Endothelial cell of umbilical vein (primary cell): ENCODE data around the gene CCDC27. TPM values are rescaled to one million over a fixed set of nuclear protein-coding genes. Genes with fewer than 3 reads are reported as not detected.
A peak's percentile ranks its signal among the peaks of the same experiment; 100 is the strongest.
"Not testable (repeated sequence)": the region's sequence is repeated elsewhere in the genome, so short reads cannot be mapped to it uniquely, and the experiment has no call there.

ENCODE experiments used
- BruUV-seq: library from RNA; stranded (reverse); fragments of 400-500 nt; replicated peaks from 2 replicates; lab custom pipeline; 2021; lab: Mats Ljungman, UMichigan
- CTCF ChIA-PET: fragments of 300-600, 350-600 bp; sonication (Branson Sonifier 250); formaldehyde crosslinking; loops from one replicate; lab custom pipeline; 2021; ENCODE audit warnings: antibody characterized with exemption, inconsistent platforms; lab: Charles Lee
- POLR2A ChIA-PET: fragments of 300-600, 350-600 bp; sonication (Branson Sonifier 250); formaldehyde crosslinking; loops from one replicate; lab custom pipeline; 2021; ENCODE audit warnings: antibody characterized with exemption, inconsistent platforms; lab: Charles Lee
- DNase-seq: peaks from one replicate; pipeline ENCODE4 v3.0.0-alpha.2; 2011; ENCODE audit warnings: low read depth, low spot score
- FAIRE-seq: peaks from 2 replicates; lab custom pipeline; 2011; peaks lifted over from hg19 to GRCh38; lab: Jason Lieb, UNC
- H2AFZ ChIP-seq: 2 replicates; pipeline ENCODE4 v1.6.0; 2012; ENCODE audit warnings: low read depth, low read length, control low read depth, inconsistent platforms
- H3K27ac ChIP-seq: 2 replicates; pipeline ENCODE4 v1.5.1; 2011; ENCODE audit warnings: low read depth, mild to moderate bottlenecking, control low read depth, low read length, moderate library complexity; ENCODE audit not compliant: insufficient read depth
- H3K27me3 ChIP-seq, 2 experiments: 2 replicates each; pipeline versions ENCODE4 v1.6.0 to v1.6.1; 2011; ENCODE audit warnings: low read length in 2 of 2, mixed read lengths in 1 of 2; ENCODE audit not compliant: control insufficient read depth in 2 of 2, insufficient read depth in 2 of 2
- H3K36me3 ChIP-seq, 2 experiments: 2 replicates in 1 of 2; 3 replicates in 1 of 2; pipeline ENCODE4 v1.5.1; 2011; ENCODE audit warnings: low read length in 2 of 2, mild to moderate bottlenecking in 1 of 2, moderate library complexity in 1 of 2; ENCODE audit not compliant: control insufficient read depth in 2 of 2, insufficient read depth in 2 of 2; ENCODE audit errors: extremely low read depth in 1 of 2
- H3K4me1 ChIP-seq: 3 replicates; pipeline ENCODE4 v1.5.1; 2011; ENCODE audit warnings: mild to moderate bottlenecking, low read length; ENCODE audit not compliant: control insufficient read depth, insufficient read depth; ENCODE audit errors: extremely low read depth
- H3K4me2 ChIP-seq: 2 replicates; pipeline ENCODE4 v1.6.1; 2011; ENCODE audit warnings: low read length, control low read depth, mixed read lengths; ENCODE audit not compliant: insufficient read depth
- H3K4me3 ChIP-seq, 3 experiments: fragments of 200-600 bp in 1 of 3; sonication (generic), shearing (Covaris generic) in 1 of 3; replicated peaks in 1 of 3; 2 replicates each; pipeline ENCODE4 v1.5.1; 2011 to 2016; ENCODE audit warnings: control low read depth in 3 of 3, low read length in 3 of 3, mild to moderate bottlenecking in 2 of 3, inconsistent platforms in 1 of 3, low read depth in 1 of 3, moderate library complexity in 1 of 3; ENCODE audit not compliant: insufficient read depth in 1 of 3
- H3K79me2 ChIP-seq: 2 replicates; pipeline ENCODE4 v1.6.0; 2012; ENCODE audit warnings: low read length, inconsistent platforms; ENCODE audit not compliant: control insufficient read depth, insufficient read depth
- H3K9ac ChIP-seq: replicated peaks from 2 replicates; pipeline ENCODE3; 2011; ENCODE audit warnings: low read length, control low read depth; ENCODE audit not compliant: insufficient read depth; ENCODE audit errors: extremely low read depth
- H3K9me1 ChIP-seq: replicated peaks from 3 replicates; pipeline ENCODE4 v1.6.0; 2011; ENCODE audit warnings: mild to moderate bottlenecking, low read length; ENCODE audit not compliant: control insufficient read depth, insufficient read depth; ENCODE audit errors: extremely low read depth
- H3K9me3 ChIP-seq: replicated peaks from 2 replicates; pipeline ENCODE4 v1.5.1; 2012; ENCODE audit warnings: low read length, inconsistent platforms; ENCODE audit not compliant: control insufficient read depth, insufficient read depth
- H4K20me1 ChIP-seq: replicated peaks from 2 replicates; pipeline ENCODE3; 2011; ENCODE audit warnings: mild to moderate bottlenecking, low read length; ENCODE audit not compliant: control insufficient read depth, insufficient read depth; ENCODE audit errors: extremely low read depth
- JUN ChIP-seq: IDR thresholded peaks from 2 replicates; pipeline ENCODE4 v1.6.1; 2011; ENCODE audit warnings: borderline replicate concordance, low read depth; ENCODE audit not compliant: insufficient read length, insufficient read depth
- MYC ChIP-seq: IDR thresholded peaks from one replicate; pipeline ENCODE4 v1.6.1; 2011; ENCODE audit warnings: mild to moderate bottlenecking, low read depth, low read length
- POLR2A ChIP-seq: IDR thresholded peaks from 2 replicates; pipeline ENCODE4 v1.6.1; 2012; ENCODE audit warnings: low read depth, mild to moderate bottlenecking, control low read depth, low read length
- dilution Hi-C: fragments of 300-500 bp; cut with MboI; formaldehyde crosslinking; loops from one replicate; pipeline ENCODE4 v1.15.0; 2019; ENCODE audit warnings: low sequenced_read_pairs; ENCODE audit not compliant: extremely low pct_ligation_motif_present
- intact Hi-C: fragments of 100-400 bp; cut with micrococcal nuclease; formaldehyde crosslinking; loops from one replicate; pipeline ENCODE4 v1.10.0; 2022
- polyA plus RNA-seq, 4 experiments: library from polyadenylated mRNA; depleted of rRNA in 3 of 4; stranded (reverse) in 3 of 4; unstranded in 1 of 4; fragments of >200 nt; gene quantifications; 2 replicates each; pipeline versions ENCODE4 v1.2.1 to v1.2.3, GENCODE V29; 2011 to 2012; ENCODE audit warnings: missing spikeins in 1 of 4
- total RNA-seq: library from RNA; stranded (reverse); gene quantifications from 2 replicates; pipeline ENCODE4 v1.2.3, GENCODE V29; 2021
- TF ChIP-seq, protein P1 (sequence below), 2 donors: IDR thresholded peaks; 1 replicate in 1 of 2; 2 replicates in 1 of 2; pipeline ENCODE4 v1.5.1; 2011; ENCODE audit warnings: low read length in 2 of 2, mild to moderate bottlenecking in 2 of 2, moderate library complexity in 2 of 2, control low read depth in 1 of 2, inconsistent platforms in 1 of 2, low read depth in 1 of 2; ENCODE audit not compliant: insufficient read depth in 1 of 2; ENCODE audit errors: extremely low read depth in 1 of 2

Gene CCDC27
- total and polyA plus RNA-seq, 2 donors (not counting 3 experiments of a cell fraction or from before 2014, with no cell fraction given): not detected

DNA sequence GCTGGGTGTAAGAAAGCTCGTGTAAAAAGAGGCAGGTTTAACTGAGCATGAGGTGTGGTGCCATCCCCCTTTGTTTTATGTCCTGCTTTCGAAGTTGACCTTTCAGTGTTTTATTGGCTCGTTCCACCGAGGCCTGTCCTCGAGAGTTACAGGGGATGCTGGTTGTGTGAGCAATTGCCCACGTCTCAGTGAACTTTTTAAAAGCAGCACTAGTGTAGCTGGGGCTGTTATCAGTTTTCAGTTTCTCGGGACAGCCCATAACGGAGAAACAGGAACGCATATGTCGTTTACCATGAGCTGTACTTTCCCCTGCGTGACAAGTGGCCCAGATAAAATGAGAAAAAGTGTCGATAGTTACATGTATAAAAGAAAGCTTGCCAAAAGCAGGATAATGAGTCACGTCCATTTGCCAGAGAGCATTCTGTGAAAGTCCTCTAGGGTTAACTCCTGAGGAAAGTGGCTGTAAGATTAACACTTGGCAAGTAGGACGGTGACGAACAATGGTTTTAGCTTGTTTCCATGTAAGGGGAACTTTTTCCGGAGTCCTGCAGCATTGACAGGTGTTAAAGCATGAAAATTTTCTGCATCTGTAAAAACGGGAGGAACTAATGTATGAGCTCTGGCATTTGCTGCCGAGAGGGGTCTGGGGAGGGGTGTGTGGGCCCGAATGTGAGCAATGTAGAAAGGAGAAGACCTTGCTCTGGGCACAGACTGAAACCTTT is 51.8 kb downstream of the CCDC27 start:
- Histone ChIP-seq H3K27me3 (peaks cover 0 to 1% of the 10 kb centered on the region in 2 experiments), H3K9ac (no peak overlapping the region), H3K9me1 (no peaks in the 10 kb centered on the region), H3K4me1 (no peaks in the 10 kb centered on the region), H3K36me3 (no peaks in the 10 kb centered on the region), H2AFZ (peak overlapping the region; percentile 4), H4K20me1 (no peaks in the 10 kb centered on the region), H3K27ac (no peak overlapping the region), H3K9me3 (no peaks in the 10 kb centered on the region), H3K79me2 (no peaks in the 10 kb centered on the region), H3K4me3 (no peak overlapping the region), H3K4me2 (no peak overlapping the region)
- ChIA-PET CTCF (interaction anchor here (0.7 to 1.5 kb wide), 3 partner anchors 79 to 351 kb away, joined by 3 to 5 read pairs (median 3); partner anchors contain the start of gene C1orf174), POLR2A (interaction anchor here (0.7 kb wide), 1 partner anchor 18 kb away, joined by 3 read pairs; no protein-coding TSS in a partner anchor)
- no TSS peak for BruUV-seq
- intact Hi-C loops (loop anchor here (5.0 kb wide), 1 partner anchor 352 kb away; the partner anchor contains the start of gene ARHGEF16), dilution Hi-C loops (no loop called here)
- no peak for DNase-seq
- TF ChIP-seq, protein P1, sequence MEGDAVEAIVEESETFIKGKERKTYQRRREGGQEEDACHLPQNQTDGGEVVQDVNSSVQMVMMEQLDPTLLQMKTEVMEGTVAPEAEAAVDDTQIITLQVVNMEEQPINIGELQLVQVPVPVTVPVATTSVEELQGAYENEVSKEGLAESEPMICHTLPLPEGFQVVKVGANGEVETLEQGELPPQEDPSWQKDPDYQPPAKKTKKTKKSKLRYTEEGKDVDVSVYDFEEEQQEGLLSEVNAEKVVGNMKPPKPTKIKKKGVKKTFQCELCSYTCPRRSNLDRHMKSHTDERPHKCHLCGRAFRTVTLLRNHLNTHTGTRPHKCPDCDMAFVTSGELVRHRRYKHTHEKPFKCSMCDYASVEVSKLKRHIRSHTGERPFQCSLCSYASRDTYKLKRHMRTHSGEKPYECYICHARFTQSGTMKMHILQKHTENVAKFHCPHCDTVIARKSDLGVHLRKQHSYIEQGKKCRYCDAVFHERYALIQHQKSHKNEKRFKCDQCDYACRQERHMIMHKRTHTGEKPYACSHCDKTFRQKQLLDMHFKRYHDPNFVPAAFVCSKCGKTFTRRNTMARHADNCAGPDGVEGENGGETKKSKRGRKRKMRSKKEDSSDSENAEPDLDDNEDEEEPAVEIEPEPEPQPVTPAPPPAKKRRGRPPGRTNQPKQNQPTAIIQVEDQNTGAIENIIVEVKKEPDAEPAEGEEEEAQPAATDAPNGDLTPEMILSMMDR (IDR thresholded peaks at IDR 0.05; ENCODE audit: extremely low read depth in 1 of 2, insufficient read depth in 1 of 2, low read depth in 1 of 2, low read length in 2 of 2): no peak
- TF ChIP-seq POLR2A (no peak), JUN (no peak), MYC (no peak)
- FAIRE-seq: peak; percentile 12

DNA sequence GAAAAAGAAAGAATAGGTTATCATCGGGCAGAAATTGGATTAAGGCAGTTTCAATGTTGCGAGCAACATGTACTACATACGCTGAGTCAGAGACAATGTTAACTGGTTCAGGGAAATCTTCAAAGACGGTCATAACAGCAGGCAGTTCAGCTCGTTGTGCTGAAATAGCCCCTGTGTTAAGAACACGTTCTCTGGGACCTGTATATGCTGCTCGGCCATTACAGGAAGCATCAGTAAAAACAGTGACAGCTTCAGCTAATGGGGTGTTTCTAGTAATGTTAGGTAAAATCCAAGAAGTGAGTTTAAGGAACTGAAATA is 52.3 kb downstream of the CCDC27 start:
- H4K20me1 ChIP-seq, H3K4me1 ChIP-seq, H3K27ac ChIP-seq, POLR2A ChIA-PET, BruUV-seq, DNase-seq, FAIRE-seq, H3K4me3 ChIP-seq, H3K79me2 ChIP-seq, H3K27me3 ChIP-seq, H3K4me2 ChIP-seq, H3K36me3 ChIP-seq, dilution Hi-C loops, H3K9ac ChIP-seq, H3K9me3 ChIP-seq, H2AFZ ChIP-seq, H3K9me1 ChIP-seq: not testable (repeated sequence)
- CTCF ChIA-PET: interaction anchor here (0.7 to 1.5 kb wide), 3 partner anchors 80 to 351 kb away, joined by 3 to 5 read pairs (median 3); partner anchors contain the start of gene C1orf174
- intact Hi-C loops: loop anchor here (5.0 kb wide), 1 partner anchor 352 kb away; the partner anchor contains the start of gene ARHGEF16
